ENCODE measurements around the gene TMC2.

- TF ChIP-seq POLR2A (IDR thresholded peaks at IDR 0.05) = peak; percentile 57 to 58
- TF ChIP-seq, protein P1, sequence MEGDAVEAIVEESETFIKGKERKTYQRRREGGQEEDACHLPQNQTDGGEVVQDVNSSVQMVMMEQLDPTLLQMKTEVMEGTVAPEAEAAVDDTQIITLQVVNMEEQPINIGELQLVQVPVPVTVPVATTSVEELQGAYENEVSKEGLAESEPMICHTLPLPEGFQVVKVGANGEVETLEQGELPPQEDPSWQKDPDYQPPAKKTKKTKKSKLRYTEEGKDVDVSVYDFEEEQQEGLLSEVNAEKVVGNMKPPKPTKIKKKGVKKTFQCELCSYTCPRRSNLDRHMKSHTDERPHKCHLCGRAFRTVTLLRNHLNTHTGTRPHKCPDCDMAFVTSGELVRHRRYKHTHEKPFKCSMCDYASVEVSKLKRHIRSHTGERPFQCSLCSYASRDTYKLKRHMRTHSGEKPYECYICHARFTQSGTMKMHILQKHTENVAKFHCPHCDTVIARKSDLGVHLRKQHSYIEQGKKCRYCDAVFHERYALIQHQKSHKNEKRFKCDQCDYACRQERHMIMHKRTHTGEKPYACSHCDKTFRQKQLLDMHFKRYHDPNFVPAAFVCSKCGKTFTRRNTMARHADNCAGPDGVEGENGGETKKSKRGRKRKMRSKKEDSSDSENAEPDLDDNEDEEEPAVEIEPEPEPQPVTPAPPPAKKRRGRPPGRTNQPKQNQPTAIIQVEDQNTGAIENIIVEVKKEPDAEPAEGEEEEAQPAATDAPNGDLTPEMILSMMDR (IDR thresholded peaks at IDR 0.05) = peak in 3 of 4 experiments; percentile 89 to 96 (median 92)
Observed at GRCh38 chr20:2523919-2524708, 12.3 kb upstream of the TMC2 start.
